K562 (cell line): ENCODE data around the gene PTGIS. TPM values are rescaled to one million over a fixed set of nuclear protein-coding genes. Genes with fewer than 3 reads are reported as not detected.
A peak's percentile ranks its signal among the peaks of the same experiment; 100 is the strongest.

Experiments
- AFF1 ChIP-seq, 2 experiments: fragments of 450-650 bp; IDR thresholded peaks; 2 replicates each; pipeline ENCODE4 v1.6.1; 2018; ENCODE audit warnings: mild to moderate bottlenecking in 2 of 2, low read depth in 1 of 2; ENCODE audit not compliant: partially characterized antibody in 2 of 2
- DIDO1 ChIP-seq: fragments of 450-650 bp; IDR thresholded peaks from 2 replicates; pipeline ENCODE4 v1.6.1; 2016; ENCODE audit warnings: low read depth, missing biosample characterization, missing genetic modification characterization
- GABPB1 ChIP-seq: sonication (generic); formaldehyde crosslinking; IDR thresholded peaks from 2 replicates; pipeline ENCODE4 v1.8.0; 2022; ENCODE audit warnings: mild to moderate bottlenecking, missing genetic modification reagents
- ILK ChIP-seq: fragments of 450-650 bp; IDR thresholded peaks from 2 replicates; pipeline ENCODE4 v1.6.1; 2016; ENCODE audit warnings: missing genetic modification characterization, low read depth, mild to moderate bottlenecking, missing compliant biosample characterization, moderate library complexity, borderline replicate concordance
- MED1 ChIP-seq: sonication (generic); formaldehyde crosslinking; IDR thresholded peaks from 2 replicates; pipeline ENCODE4 v1.8.1; 2023; ENCODE audit warnings: missing genetic modification reagents, borderline replicate concordance
- NFXL1 ChIP-seq: fragments of 450-650 bp; formaldehyde crosslinking; IDR thresholded peaks from 2 replicates; pipeline ENCODE4 v1.4.0; 2021; ENCODE audit warnings: mild to moderate bottlenecking
- PURB ChIP-seq: sonication (generic); formaldehyde crosslinking; IDR thresholded peaks from 2 replicates; pipeline ENCODE4 v1.9.0; 2021; ENCODE audit warnings: low read depth, mild to moderate bottlenecking, missing genetic modification reagents
- RBFOX2 ChIP-seq: fragments of 200-400 bp; formaldehyde crosslinking; IDR thresholded peaks from 2 replicates; pipeline ENCODE4 v1.6.1; 2017; ENCODE audit warnings: low read depth, mild to moderate bottlenecking, low read length, moderate library complexity
- RBM22 ChIP-seq: fragments of 200-400 bp; formaldehyde crosslinking; IDR thresholded peaks from 2 replicates; pipeline ENCODE4 v1.6.1; 2018; ENCODE audit warnings: low read length, low read depth; ENCODE audit not compliant: poor library complexity, severe bottlenecking
- SNRNP70 ChIP-seq: fragments of 200-400 bp; formaldehyde crosslinking; optimal IDR thresholded peaks from 2 replicates; pipeline ENCODE3; 2017; ENCODE audit warnings: low read depth, low read length
- TCF7 ChIP-seq: sonication (generic); IDR thresholded peaks from 2 replicates; pipeline ENCODE4 v1.6.1; 2016; ENCODE audit warnings: antibody characterized with exemption, borderline replicate concordance
- TCF7L2 ChIP-seq: fragments of 150-350 bp; IDR thresholded peaks from 2 replicates; pipeline ENCODE4 v1.6.1; 2016; ENCODE audit warnings: low read depth, mild to moderate bottlenecking, low read length, moderate library complexity
- TEAD1 ChIP-seq, 2 experiments: fragments of 450-650 bp in 1 of 2; sonication (generic) in 1 of 2; formaldehyde crosslinking; IDR thresholded peaks; 2 replicates each; pipeline versions ENCODE4 v1.4.0 to v1.8.0; 2020 to 2022; ENCODE audit warnings: mild to moderate bottlenecking in 2 of 2, missing genetic modification reagents in 1 of 2
- TOE1 ChIP-seq, 2 experiments: fragments of 450-650 bp in 1 of 2; sonication (generic) in 1 of 2; formaldehyde crosslinking in 1 of 2; IDR thresholded peaks; 2 replicates each; pipeline versions ENCODE4 v1.7.1 to v1.8.0; 2016 to 2022; ENCODE audit warnings: borderline replicate concordance in 2 of 2, mild to moderate bottlenecking in 2 of 2, antibody characterized with exemption in 1 of 2, inconsistent platforms in 1 of 2, low read depth in 1 of 2, missing genetic modification reagents in 1 of 2, moderate library complexity in 1 of 2
- YBX1 ChIP-seq: fragments of 450-650 bp; IDR thresholded peaks from 2 replicates; pipeline ENCODE4 v1.7.1; 2016; ENCODE audit warnings: mild to moderate bottlenecking
- ZNF274 ChIP-seq: IDR thresholded peaks from 2 replicates; pipeline ENCODE4 v1.6.1; 2011; ENCODE audit warnings: low read depth, mild to moderate bottlenecking, low read length, moderate library complexity, borderline replicate concordance
- ZNF76 ChIP-seq: fragments of 250-450 bp; sonication (Bioruptor Pico); IDR thresholded peaks from 2 replicates; pipeline ENCODE4 v1.4.0; 2020; ENCODE audit warnings: mild to moderate bottlenecking, moderate library complexity, borderline replicate concordance
- ZSCAN29 ChIP-seq: fragments of 450-650 bp; IDR thresholded peaks from 2 replicates; pipeline ENCODE4 v1.6.1; 2017
- polyA plus RNA-seq, 8 experiments: library from polyadenylated mRNA; depleted of rRNA in 4 of 8; stranded (reverse) in 5 of 8; unstranded in 3 of 8; fragments of >200 nt; fragmentation: Nextera tagmentation in 2 of 8; fragmentation: Illumina TruSeq in 1 of 8; extraction: Ambion mirVana in 2 of 8; extraction: Trizol in 1 of 8; gene quantifications; 2 replicates each; pipeline versions ENCODE4 v1.2.1 to v1.2.3, GENCODE V29; 2011 to 2014; ENCODE audit warnings: inconsistent platforms in 1 of 8, missing spikeins in 1 of 8
- total RNA-seq, 7 experiments: library from RNA; depleted of rRNA in 6 of 7; stranded (reverse); fragments of >200 nt in 6 of 7; fragmentation: Illumina TruSeq in 2 of 7; extraction: Trizol in 2 of 7; gene quantifications; 2 replicates each; pipeline versions ENCODE4 v1.2.1 to v1.2.3, GENCODE V29; 2011 to 2021; ENCODE audit warnings: low replicate concordance in 1 of 7
- TF ChIP-seq, protein P1 (sequence below), 3 experiments: fragments of 200-800 bp in 1 of 3; sonication (Bioruptor generic) in 1 of 3; sonication (generic) in 1 of 3; formaldehyde crosslinking in 1 of 3; IDR thresholded peaks; 2 replicates each; pipeline versions ENCODE4 v1.6.1 to v1.8.0; 2016 to 2022; ENCODE audit warnings: mild to moderate bottlenecking in 2 of 3, missing compliant biosample characterization in 2 of 3, missing genetic modification characterization in 2 of 3, missing genetic modification reagents in 1 of 3
- TF ChIP-seq, protein P2 (sequence below): fragments of 250-450 bp; sonication (Bioruptor Pico); IDR thresholded peaks from 2 replicates; pipeline ENCODE4 v1.8.0; 2022; ENCODE audit warnings: inconsistent platforms, mild to moderate bottlenecking, moderate library complexity, borderline replicate concordance

The PTGIS gene
- total and polyA plus RNA-seq, 9 of the 15 experiments (the other 6 are each of a cell fraction or from before 2014, with no cell fraction given), result not detected

- TF ChIP-seq AFF1 (IDR thresholded peaks at IDR 0.05; ENCODE audit: low read depth in 1 of 2, partially characterized antibody in 2 of 2) (no peak), ZNF274 (no peak), ILK (no peak), GABPB1 (CRISPR knock-in tag) (peak; percentile 90), TCF7 (peak; percentile 82; the same call in 1 of the 2 replicates), NFXL1 (CRISPR knock-in tag) (no peak), RBFOX2 (peak; percentile 40; the same call in 1 of the 2 replicates), SNRNP70 (no peak), ZSCAN29 (no peak), YBX1 (no peak), DIDO1 (tag) (no peak), TOE1 (IDR thresholded peaks at IDR 0.05; ENCODE audit: borderline replicate concordance) (peak; percentile 64; the same call in 1 of the 2 replicates), TOE1 (CRISPR knock-in tag; IDR thresholded peaks at IDR 0.05; ENCODE audit: borderline replicate concordance, low read depth) (0 out of 2 replicates have a peak, but pooled peaks have one; percentile 68), MED1 (CRISPR knock-in tag) (no peak), RBM22 (no peak), TCF7L2 (no peak), ZNF76 (CRISPR knock-in tag) (no peak), TEAD1 (CRISPR knock-in tag; IDR thresholded peaks at IDR 0.05) (peak in 1 of 2 experiments; percentile 89; a peak in 2 of 4 replicates), PURB (CRISPR knock-in tag) (no peak)
- TF ChIP-seq, protein P1, sequence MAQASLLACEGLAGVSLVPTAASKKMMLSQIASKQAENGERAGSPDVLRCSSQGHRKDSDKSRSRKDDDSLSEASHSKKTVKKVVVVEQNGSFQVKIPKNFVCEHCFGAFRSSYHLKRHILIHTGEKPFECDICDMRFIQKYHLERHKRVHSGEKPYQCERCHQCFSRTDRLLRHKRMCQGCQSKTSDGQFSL (CRISPR knock-in tag; IDR thresholded peaks at IDR 0.05), result 0 out of 2 replicates have a peak, but pooled peaks have one; percentile 37
- TF ChIP-seq, protein P1 (tag; IDR thresholded peaks at IDR 0.05), result no peak
- TF ChIP-seq, protein P2, sequence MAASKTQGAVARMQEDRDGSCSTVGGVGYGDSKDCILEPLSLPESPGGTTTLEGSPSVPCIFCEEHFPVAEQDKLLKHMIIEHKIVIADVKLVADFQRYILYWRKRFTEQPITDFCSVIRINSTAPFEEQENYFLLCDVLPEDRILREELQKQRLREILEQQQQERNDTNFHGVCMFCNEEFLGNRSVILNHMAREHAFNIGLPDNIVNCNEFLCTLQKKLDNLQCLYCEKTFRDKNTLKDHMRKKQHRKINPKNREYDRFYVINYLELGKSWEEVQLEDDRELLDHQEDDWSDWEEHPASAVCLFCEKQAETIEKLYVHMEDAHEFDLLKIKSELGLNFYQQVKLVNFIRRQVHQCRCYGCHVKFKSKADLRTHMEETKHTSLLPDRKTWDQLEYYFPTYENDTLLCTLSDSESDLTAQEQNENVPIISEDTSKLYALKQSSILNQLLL (CRISPR knock-in tag), result no peak
Observed at GRCh38 chr20:49610691-49611538, 43.0 kb upstream of the PTGIS start (continued).
